Eye (tissue), 1 donor: ENCODE results near the gene RBMS3.

ENCODE experiments used
- DNase-seq: peaks from one replicate; pipeline ENCODE4 v3.0.0-alpha.2; 2015

The RBMS3 gene

GRCh38 chr3:29590461-29590860 is 309.6 kb downstream of the RBMS3 start:
- no peak for DNase-seq

DNA sequence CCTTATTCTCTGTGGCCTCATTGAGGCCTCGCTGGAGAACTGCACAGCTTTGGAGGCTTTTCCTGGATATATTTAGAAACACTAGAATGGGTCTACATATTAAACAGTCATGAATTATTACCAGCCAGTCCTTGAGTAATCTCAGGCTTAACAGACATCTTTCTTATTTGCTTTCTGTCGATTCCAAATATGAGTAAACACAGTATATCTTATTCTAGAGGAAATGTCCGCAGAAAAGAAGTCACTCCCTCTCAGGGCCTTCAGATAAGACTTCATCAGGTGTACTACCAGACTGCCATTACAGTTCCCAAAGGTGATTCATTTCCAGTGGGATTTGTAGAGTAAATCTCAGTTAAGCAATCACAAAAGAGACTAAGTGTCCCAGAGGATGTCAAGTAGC is 310.7 kb downstream of the RBMS3 start:
- DNase-seq, result no peak

GRCh38 chr3:29593802-29594201 is 312.9 kb downstream of the RBMS3 start:
- no peak for DNase-seq

DNA sequence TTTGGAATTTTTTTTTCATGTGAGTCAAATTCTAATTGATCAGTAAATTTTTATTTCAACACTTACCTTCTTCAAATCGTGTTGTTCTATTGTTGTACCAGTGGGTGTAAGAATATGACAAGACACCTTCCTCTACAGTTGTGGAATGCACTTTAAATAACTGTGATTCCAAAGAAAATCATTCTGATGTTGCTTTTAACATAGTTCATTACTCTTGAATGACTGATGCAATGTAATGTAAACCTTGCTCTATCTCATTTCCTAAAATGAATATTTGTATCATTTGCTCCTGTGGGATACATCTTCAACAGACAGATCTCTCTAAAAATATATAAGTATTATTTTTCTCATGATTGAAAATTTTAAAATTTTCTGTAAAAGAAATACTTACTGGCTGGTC is 313.4 kb downstream of the RBMS3 start:
- no peak for DNase-seq

DNA sequence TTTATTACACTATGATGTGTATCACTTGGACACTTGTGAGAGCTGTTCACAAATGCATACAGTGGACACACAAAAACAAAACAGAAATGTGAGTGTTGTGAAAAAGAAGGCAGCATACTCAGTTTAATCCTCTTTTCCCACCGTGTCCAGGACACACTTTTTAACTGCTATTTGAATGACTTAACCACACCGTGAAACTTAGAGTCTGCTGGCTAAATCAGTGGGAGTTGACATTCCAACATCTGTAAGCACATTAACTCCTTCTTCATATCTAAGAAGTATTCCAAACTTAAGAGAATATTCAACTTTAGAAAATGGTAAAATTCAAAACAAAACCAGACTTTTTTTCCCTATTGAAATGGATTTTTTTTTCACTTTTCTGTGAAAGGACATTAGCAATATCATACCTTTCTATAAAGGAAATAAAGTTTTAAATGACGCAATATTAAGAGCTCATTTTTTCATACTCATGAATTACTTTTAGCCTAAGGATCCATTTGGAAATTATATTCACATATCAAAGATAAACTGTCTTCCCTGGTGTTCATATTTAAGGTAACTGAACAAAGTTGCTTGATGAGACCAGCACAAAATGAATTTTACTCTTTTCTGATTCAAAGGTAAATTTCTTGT is 316.6 kb downstream of the RBMS3 start:
- DNase-seq, result no peak

DNA sequence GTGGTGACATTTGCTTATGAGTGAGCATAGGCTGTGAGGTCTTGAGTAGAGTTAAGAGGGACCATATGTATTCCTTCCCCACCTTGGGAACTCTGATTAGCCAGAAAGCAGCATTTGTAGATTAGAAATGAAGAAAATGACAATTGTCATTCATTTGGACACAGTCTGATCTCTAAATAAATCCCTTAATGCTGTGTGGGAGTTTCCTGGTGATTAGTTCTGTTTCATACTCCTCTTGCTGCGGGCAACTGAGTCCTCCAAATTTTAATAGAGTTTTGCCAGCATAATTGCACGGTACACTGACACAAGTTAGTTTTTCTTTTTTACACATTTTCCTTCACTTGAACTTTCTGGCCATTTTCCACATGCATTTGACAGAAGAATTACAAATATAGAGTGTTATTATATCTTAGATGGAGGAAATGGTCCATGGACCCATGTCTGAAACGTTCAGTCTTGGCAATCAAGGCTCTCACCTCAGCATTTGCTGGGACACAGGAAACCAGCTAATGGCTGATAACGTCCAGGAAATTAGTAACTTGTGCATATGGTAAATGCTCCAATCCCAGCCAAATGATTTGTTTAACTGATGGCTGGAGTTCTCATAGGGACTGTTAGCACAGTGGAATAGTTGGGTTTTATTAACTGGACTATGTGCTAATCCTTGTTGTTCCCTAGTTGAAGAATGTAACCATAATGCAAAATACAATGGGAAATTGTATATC is 321.2 kb downstream of the RBMS3 start:
- DNase-seq, result no peak

DNA sequence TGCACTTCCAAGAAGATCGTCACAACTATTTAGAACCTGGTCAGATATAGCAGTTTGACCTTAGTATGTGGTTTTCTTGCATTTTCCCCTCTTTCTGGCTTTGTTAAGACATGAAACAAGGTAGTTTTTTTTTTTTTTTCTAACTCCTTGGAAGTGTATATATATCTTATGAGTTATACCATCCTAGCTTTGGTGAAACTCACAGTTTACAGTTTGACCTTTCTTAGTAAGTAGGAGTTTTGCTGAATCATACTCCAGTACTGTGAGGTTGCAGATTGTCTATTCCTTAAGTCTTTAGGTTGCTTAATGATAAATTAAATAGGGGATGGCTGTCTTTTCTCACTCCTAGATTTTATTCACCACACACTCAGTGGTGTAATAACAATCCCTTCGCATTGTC is 325.0 kb downstream of the RBMS3 start:
- DNase-seq, result no peak

GRCh38 chr3:29606416-29606815 is 325.5 kb downstream of the RBMS3 start:
- no peak for DNase-seq

- DNase-seq, result no peak
These were observed 327.8 kb downstream of the RBMS3 start for GRCh38 chr3:29608414-29609327.

- DNase-seq, result no peak
These were observed 328.5 kb downstream of the RBMS3 start for GRCh38 chr3:29609328-29609811.

- no peak for DNase-seq
These were observed 329.9 kb downstream of the RBMS3 start for GRCh38 chr3:29610781-29611180.

- DNase-seq, result no peak
These were observed 330.4 kb downstream of the RBMS3 start for GRCh38 chr3:29611252-29611651.

DNA sequence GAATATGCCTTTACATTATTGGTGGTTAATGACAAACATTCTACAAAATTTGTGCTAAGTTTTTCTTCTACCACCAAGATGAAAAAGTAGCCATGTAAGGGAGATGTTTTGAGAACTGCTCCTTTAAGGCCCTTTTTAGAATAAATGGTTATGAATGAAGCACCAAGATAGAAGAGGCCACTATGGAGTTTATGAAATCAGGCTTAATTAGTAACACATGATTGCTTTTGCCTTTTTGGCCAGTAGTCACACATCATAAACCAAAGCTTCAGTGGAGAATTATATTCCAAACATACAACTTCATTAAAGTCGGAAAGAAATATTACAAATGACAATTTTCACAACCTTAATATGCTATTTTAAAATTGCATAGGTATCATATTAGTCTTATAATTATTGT is 331.7 kb downstream of the RBMS3 start:
- DNase-seq, result peak; percentile 43

GRCh38 chr3:29614954-29615353 is 334.1 kb downstream of the RBMS3 start:
- peak; percentile 12 for DNase-seq

GRCh38 chr3:29618395-29619282 is 337.8 kb downstream of the RBMS3 start:
- DNase-seq, result no peak

DNA sequence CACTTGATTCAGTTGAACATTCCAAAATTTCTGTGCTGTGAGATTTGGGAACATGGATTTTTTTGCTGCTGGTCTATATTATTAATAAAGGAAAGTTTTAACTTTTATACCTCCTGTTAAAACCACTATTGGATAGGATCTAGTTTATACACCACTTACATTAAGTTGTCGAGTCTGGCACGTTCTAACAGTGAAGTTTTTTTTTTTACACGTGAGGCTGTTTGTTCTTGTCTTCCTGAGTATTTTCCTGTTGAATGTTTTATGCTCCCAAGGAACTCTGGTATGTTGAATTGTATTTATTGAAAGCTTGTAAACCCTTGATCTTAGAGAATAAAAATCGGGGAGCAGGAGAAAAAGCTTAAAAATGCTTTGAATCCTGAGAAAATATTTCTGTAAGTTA is 338.8 kb downstream of the RBMS3 start:
- DNase-seq, result no peak

- DNase-seq, result no peak
These were observed 346.6 kb downstream of the RBMS3 start for GRCh38 chr3:29627136-29628117.

GRCh38 chr3:29628795-29629194 is 347.9 kb downstream of the RBMS3 start:
- DNase-seq, result no peak

GRCh38 chr3:29635888-29636287 is 355.0 kb downstream of the RBMS3 start:
- no peak for DNase-seq

GRCh38 chr3:29637068-29637467 is 356.2 kb downstream of the RBMS3 start:
- DNase-seq, result no peak
